ENCODE measurements around the gene TMIE.

DNA sequence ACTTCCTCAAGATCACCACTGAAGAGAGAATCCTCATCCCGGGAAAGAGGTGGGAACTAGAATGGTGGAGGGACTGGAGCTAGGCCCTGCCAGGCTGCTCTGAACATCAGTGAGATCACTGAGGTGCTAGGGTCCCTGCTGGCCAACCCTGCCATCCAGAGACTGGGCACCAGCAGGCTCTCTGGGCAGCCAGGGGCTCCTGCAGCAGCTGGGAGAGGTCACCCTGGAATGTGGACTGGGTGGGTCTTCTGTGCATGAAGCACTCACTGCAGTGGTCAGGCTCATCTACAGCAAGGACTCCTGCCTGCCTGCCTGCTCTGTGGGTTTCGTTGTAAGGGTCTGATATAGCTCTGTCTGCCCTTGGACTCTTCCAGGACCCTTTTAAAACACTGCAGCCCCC lies 32.6 kb upstream of the TMIE start:
- TF ChIP-seq, protein P1, sequence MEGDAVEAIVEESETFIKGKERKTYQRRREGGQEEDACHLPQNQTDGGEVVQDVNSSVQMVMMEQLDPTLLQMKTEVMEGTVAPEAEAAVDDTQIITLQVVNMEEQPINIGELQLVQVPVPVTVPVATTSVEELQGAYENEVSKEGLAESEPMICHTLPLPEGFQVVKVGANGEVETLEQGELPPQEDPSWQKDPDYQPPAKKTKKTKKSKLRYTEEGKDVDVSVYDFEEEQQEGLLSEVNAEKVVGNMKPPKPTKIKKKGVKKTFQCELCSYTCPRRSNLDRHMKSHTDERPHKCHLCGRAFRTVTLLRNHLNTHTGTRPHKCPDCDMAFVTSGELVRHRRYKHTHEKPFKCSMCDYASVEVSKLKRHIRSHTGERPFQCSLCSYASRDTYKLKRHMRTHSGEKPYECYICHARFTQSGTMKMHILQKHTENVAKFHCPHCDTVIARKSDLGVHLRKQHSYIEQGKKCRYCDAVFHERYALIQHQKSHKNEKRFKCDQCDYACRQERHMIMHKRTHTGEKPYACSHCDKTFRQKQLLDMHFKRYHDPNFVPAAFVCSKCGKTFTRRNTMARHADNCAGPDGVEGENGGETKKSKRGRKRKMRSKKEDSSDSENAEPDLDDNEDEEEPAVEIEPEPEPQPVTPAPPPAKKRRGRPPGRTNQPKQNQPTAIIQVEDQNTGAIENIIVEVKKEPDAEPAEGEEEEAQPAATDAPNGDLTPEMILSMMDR (IDR thresholded peaks at IDR 0.05) = no peak
- no peak for TF ChIP-seq POLR2A (IDR thresholded peaks at IDR 0.05)

Data from uterus (tissue), 2 donors.